Parathyroid adenoma (tissue), 2 donors: ENCODE results near the gene THSD4.

Source experiments
- H2AFZ ChIP-seq: fragments of 300-600 bp; sonication (generic); one replicate; pipeline ENCODE4 v1.7.0; 2017; ENCODE audit warnings: antibody characterized with exemption, mild to moderate bottlenecking
- H3K27ac ChIP-seq: fragments of 300-600 bp; sonication (generic); one replicate; pipeline ENCODE4 v1.7.0; 2017
- H3K27me3 ChIP-seq: fragments of 300-600 bp; sonication (generic); one replicate; pipeline ENCODE4 v1.7.0; 2017; ENCODE audit warnings: low read length; ENCODE audit not compliant: control insufficient read depth, insufficient read depth
- H3K36me3 ChIP-seq: fragments of 300-600 bp; sonication (generic); one replicate; pipeline ENCODE4 v1.7.0; 2017; ENCODE audit warnings: low read length; ENCODE audit not compliant: control insufficient read depth, insufficient read depth
- H3K4me1 ChIP-seq: fragments of 300-600 bp; sonication (generic); one replicate; pipeline ENCODE4 v1.7.0; 2017; ENCODE audit warnings: control low read depth
- H3K4me2 ChIP-seq: fragments of 300-600 bp; sonication (generic); one replicate; pipeline ENCODE4 v1.7.0; 2017; ENCODE audit warnings: low read length
- H3K4me3 ChIP-seq: fragments of 300-600 bp; sonication (generic); one replicate; pipeline ENCODE4 v1.7.0; 2017; ENCODE audit warnings: low read depth, low read length
- H3K79me2 ChIP-seq: fragments of 300-600 bp; sonication (generic); one replicate; pipeline ENCODE4 v1.7.0; 2017; ENCODE audit warnings: control low read depth
- H3K9ac ChIP-seq: fragments of 300-600 bp; sonication (generic); one replicate; pipeline ENCODE4 v1.7.0; 2017; ENCODE audit warnings: mild to moderate bottlenecking
- H3K9me3 ChIP-seq: fragments of 300-600 bp; sonication (generic); one replicate; pipeline ENCODE4 v1.7.0; 2017; ENCODE audit warnings: low read length; ENCODE audit not compliant: control insufficient read depth
- CTCF ChIP-seq: fragments of 300-600 bp; sonication (generic); IDR thresholded peaks from one replicate; pipeline ENCODE4 v1.7.0; 2017; ENCODE audit warnings: antibody characterized with exemption, mild to moderate bottlenecking
- donor health status: primary hyperparathyroidism.

The THSD4 gene

GRCh38 chr15:71249986-71250385, 134.7 kb downstream of the THSD4 start:
- H3K27me3 ChIP-seq: no peaks in the 10 kb centered on the region
- no peaks in the 10 kb centered on the region for H3K79me2 ChIP-seq
- no peak overlapping the region for H3K4me2 ChIP-seq
- H3K4me3 ChIP-seq: no peak overlapping the region
- H2AFZ ChIP-seq: no peak overlapping the region
- no peaks in the 10 kb centered on the region for H3K4me1 ChIP-seq
- no peaks in the 10 kb centered on the region for H3K9me3 ChIP-seq
- H3K9ac ChIP-seq: no peak overlapping the region
- no peak for TF ChIP-seq CTCF
- H3K36me3 ChIP-seq: no peaks in the 10 kb centered on the region
- no peak overlapping the region for H3K27ac ChIP-seq

DNA sequence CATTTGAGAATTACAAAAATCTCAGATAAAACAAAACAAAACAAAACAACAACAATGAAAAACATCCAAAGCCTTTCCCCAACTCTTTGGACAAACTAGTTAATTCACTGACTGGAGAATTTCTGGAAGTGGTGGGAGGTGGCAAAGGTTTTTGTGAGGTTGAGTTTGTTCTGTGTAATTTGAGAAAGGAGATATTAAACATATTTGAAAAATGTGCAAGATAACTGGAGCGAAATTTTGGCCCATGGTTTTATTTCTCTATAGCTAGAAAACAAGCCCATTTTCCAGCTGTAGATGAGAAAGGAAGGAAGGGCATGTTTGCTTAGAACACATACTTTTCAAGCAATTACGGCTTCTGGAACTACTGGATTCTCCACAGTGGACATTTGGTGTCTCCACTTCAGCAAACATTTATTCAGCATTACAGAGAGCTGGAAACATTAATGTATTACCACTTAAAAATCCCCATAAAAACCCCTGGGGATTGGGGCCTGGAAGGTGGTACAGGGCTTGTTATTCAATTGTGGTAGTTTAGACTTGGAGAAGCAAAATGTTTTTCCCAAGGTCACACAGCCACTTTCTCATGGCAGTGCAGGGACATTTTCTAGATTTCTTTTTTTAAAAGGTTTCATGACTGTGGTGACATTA, 135.8 kb downstream of the THSD4 start:
- Histone ChIP-seq H3K4me3 (no peak overlapping the region), H3K9me3 (no peaks in the 10 kb centered on the region), H3K9ac (no peak overlapping the region), H3K4me2 (no peak overlapping the region), H3K27me3 (no peaks in the 10 kb centered on the region), H3K79me2 (no peaks in the 10 kb centered on the region), H3K27ac (no peak overlapping the region), H3K36me3 (no peaks in the 10 kb centered on the region), H2AFZ (no peak overlapping the region), H3K4me1 (no peaks in the 10 kb centered on the region)
- no peak for TF ChIP-seq CTCF

- no peaks in the 10 kb centered on the region for H3K79me2 ChIP-seq
- no peak overlapping the region for H3K9ac ChIP-seq
- H3K27ac ChIP-seq: no peak overlapping the region
- H2AFZ ChIP-seq: no peak overlapping the region
- TF ChIP-seq CTCF: no peak
- no peaks in the 10 kb centered on the region for H3K27me3 ChIP-seq
- H3K4me2 ChIP-seq: no peak overlapping the region
- H3K4me3 ChIP-seq: no peak overlapping the region
- H3K9me3 ChIP-seq: no peaks in the 10 kb centered on the region
- H3K4me1 ChIP-seq: no peaks in the 10 kb centered on the region
- no peaks in the 10 kb centered on the region for H3K36me3 ChIP-seq
Measured at GRCh38 chr15:71251584-71252043, 136.3 kb downstream of the THSD4 start.

DNA sequence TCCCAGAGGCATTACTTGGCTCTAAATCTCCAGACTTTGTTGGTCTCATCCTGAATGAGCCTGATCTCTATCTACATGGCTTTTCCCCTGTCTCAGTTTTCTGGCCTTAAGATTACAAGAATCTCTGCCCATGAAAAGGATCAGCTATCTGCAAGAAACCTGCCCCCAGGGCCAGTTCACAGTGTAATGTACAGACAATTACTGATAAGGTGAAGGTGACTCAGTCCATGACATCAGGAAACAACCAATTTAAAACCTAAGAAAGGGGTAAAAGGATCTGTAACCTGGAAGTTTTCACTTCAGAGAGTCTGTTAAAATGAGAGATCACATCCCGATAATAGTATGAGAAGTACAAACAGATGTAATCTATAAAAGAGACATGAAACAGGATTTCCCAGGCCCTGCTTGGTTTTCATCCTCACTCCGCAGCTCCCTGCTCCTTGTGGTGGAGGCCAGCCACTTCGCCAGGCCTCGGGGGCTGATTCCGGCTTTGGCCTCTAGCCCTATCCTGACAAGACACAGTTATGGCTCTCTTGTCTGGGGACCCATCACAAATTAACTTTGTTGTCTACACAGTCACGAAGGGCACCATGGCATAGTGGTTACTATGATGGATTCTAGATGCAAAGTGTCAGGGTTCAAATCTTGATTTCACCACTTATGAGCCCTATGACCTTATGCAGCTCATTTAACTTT, 136.9 kb downstream of the THSD4 start:
- no peak overlapping the region for H3K9ac ChIP-seq
- no peak overlapping the region for H3K4me3 ChIP-seq
- TF ChIP-seq CTCF: no peak
- H3K4me1 ChIP-seq: no peaks in the 10 kb centered on the region
- H3K27ac ChIP-seq: no peak overlapping the region
- H3K79me2 ChIP-seq: no peaks in the 10 kb centered on the region
- no peaks in the 10 kb centered on the region for H3K9me3 ChIP-seq
- H2AFZ ChIP-seq: peak overlapping the region; percentile 7
- no peaks in the 10 kb centered on the region for H3K27me3 ChIP-seq
- no peaks in the 10 kb centered on the region for H3K36me3 ChIP-seq
- H3K4me2 ChIP-seq: no peak overlapping the region

DNA sequence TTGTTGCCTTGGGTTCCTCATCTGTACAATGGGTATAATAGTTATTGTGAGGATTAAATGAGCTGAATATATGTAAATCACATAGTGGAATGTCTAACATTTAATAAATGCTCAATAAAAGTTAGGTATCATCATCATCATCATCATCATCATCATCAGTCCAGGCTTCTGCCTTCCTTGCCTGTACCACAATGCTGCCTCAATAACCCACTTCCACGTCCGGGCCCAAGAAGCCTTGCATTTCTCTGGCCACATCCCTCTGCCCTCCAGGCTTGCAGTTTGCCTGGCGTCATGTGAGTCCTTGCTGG, 137.4 kb downstream of the THSD4 start:
- no peak overlapping the region for H3K27ac ChIP-seq
- H2AFZ ChIP-seq: no peak overlapping the region
- no peaks in the 10 kb centered on the region for H3K4me1 ChIP-seq
- no peaks in the 10 kb centered on the region for H3K79me2 ChIP-seq
- no peak overlapping the region for H3K9ac ChIP-seq
- H3K4me2 ChIP-seq: no peak overlapping the region
- H3K9me3 ChIP-seq: no peaks in the 10 kb centered on the region
- no peaks in the 10 kb centered on the region for H3K27me3 ChIP-seq
- H3K4me3 ChIP-seq: no peak overlapping the region
- no peaks in the 10 kb centered on the region for H3K36me3 ChIP-seq
- TF ChIP-seq CTCF: no peak
